Hepatocyte (in vitro differentiated cells): ENCODE measurements around the gene MFSD6. TPM values are rescaled to one million over a fixed set of nuclear protein-coding genes. Genes with fewer than 3 reads are reported as not detected.

Experiments used
- DNase-seq: peaks from one replicate; pipeline ENCODE4 v3.0.0-alpha.2; 2016; ENCODE audit warnings: low spot score
- H2AFZ ChIP-seq: fragments of 200-600 bp; sonication (generic); 2 replicates; pipeline ENCODE4 v1.6.0; 2016; ENCODE audit warnings: antibody characterized with exemption, mild to moderate bottlenecking
- H3K27ac ChIP-seq: fragments of 200-600 bp; sonication (generic); 2 replicates; pipeline ENCODE4 v1.5.1; 2016; ENCODE audit warnings: mild to moderate bottlenecking
- H3K27me3 ChIP-seq: fragments of 200-600 bp; sonication (generic); 2 replicates; pipeline ENCODE4 v1.6.1; 2016
- H3K36me3 ChIP-seq: fragments of 200-600 bp; sonication (generic); replicated peaks from 2 replicates; pipeline ENCODE4 v1.5.1; 2016; ENCODE audit warnings: low read depth; ENCODE audit not compliant: insufficient read depth
- H3K4me1 ChIP-seq: fragments of 200-600 bp; sonication (generic); 2 replicates; pipeline ENCODE4 v1.5.1; 2016; ENCODE audit warnings: mild to moderate bottlenecking, moderate library complexity; ENCODE audit not compliant: insufficient read depth
- H3K4me2 ChIP-seq: fragments of 200-600 bp; sonication (generic); 2 replicates; pipeline ENCODE4 v1.6.0; 2016
- H3K4me3 ChIP-seq: fragments of 200-600 bp; sonication (generic); 2 replicates; pipeline ENCODE4 v1.5.1; 2016; ENCODE audit warnings: mild to moderate bottlenecking
- H3K79me2 ChIP-seq: fragments of 200-600 bp; sonication (generic); 2 replicates; pipeline ENCODE4 v1.6.0; 2017; ENCODE audit warnings: mild to moderate bottlenecking
- H3K9me2 ChIP-seq: fragments of 200-600 bp; sonication (generic); replicated peaks from 2 replicates; pipeline ENCODE4 v1.6.0; 2017; ENCODE audit warnings: mild to moderate bottlenecking; ENCODE audit not compliant: insufficient read depth
- H3K9me3 ChIP-seq: fragments of 200-600 bp; sonication (generic); 2 replicates; pipeline ENCODE4 v1.5.1; 2016; ENCODE audit warnings: low read depth, mild to moderate bottlenecking
- H4K20me1 ChIP-seq: fragments of 200-600 bp; sonication (generic); 2 replicates; pipeline ENCODE4 v1.6.0; 2016; ENCODE audit warnings: mild to moderate bottlenecking; ENCODE audit not compliant: insufficient read depth, poor library complexity, severe bottlenecking
- CTCF ChIP-seq: fragments of 200-600 bp; sonication (generic); IDR thresholded peaks from 2 replicates; pipeline ENCODE4 v1.5.1; 2016; ENCODE audit warnings: antibody characterized with exemption, mild to moderate bottlenecking; ENCODE audit not compliant: poor library complexity
- EZH2 ChIP-seq: fragments of 200-600 bp; sonication (generic); IDR thresholded peaks from 2 replicates; pipeline ENCODE4 v1.6.1; 2016; ENCODE audit warnings: antibody characterized with exemption, mild to moderate bottlenecking, borderline replicate concordance
- EZH2phosphoT487 ChIP-seq: fragments of 200-600 bp; sonication (generic); IDR thresholded peaks from one replicate; pipeline ENCODE4 v1.6.1; 2018; ENCODE audit warnings: antibody characterized with exemption, mild to moderate bottlenecking, low read depth, moderate library complexity; ENCODE audit not compliant: unreplicated experiment, severe bottlenecking
- WGBS: methylation state at CpG from one replicate; pipeline ENCODE4 v1.1.6; 2016; ENCODE audit warnings: low lambda C conversion rate; ENCODE audit errors: missing lambda C conversion rate; 5-methylcytosine and 5-hydroxymethylcytosine counted together
- polyA plus RNA-seq: library from polyadenylated mRNA; unstranded; fragments of >200 nt; fragmentation: Nextera tagmentation; extraction: Ambion mirVana; gene quantifications from 2 replicates; pipeline ENCODE4 v1.2.1, GENCODE V29; 2016
- total RNA-seq: library from RNA; depleted of rRNA; stranded (reverse); fragments of >200 nt; gene quantifications from 2 replicates; pipeline ENCODE4 v1.2.3, GENCODE V29; 2014

Gene MFSD6
- total and polyA plus RNA-seq, 2 experiments from 2014 or later: 9.7 to 15.9 TPM

- Histone ChIP-seq H3K27me3 (no peaks in the 10 kb centered on the region), H3K36me3 (no peaks in the 10 kb centered on the region), H3K4me1 (peaks cover 33% of the 10 kb centered on the region), H2AFZ (no peak overlapping the region), H3K79me2 (no peaks in the 10 kb centered on the region), H3K4me3 (no peak overlapping the region), H3K9me3 (no peaks in the 10 kb centered on the region), H3K27ac (peak overlapping the region; percentile 77), H4K20me1 (no peaks in the 10 kb centered on the region), H3K4me2 (no peak overlapping the region), H3K9me2 (no peaks in the 10 kb centered on the region)
- no peak for DNase-seq
- 87% methylated on average over 5 of the region's 5 CpGs for WGBS
- TF ChIP-seq EZH2phosphoT487 (no peak), EZH2 (no peak), CTCF (no peak)
Measured at GRCh38 chr2:190470256-190470826, 62.2 kb downstream of the MFSD6 start.

GRCh38 chr2:190477661-190478454 is 69.7 kb downstream of the MFSD6 start:
- no peaks in the 10 kb centered on the region for H3K9me2 ChIP-seq
- H3K4me2 ChIP-seq: peak overlapping the region; percentile 52
- no peaks in the 10 kb centered on the region for H3K9me3 ChIP-seq
- H4K20me1 ChIP-seq: no peaks in the 10 kb centered on the region
- H3K4me1 ChIP-seq: peaks cover 20% of the 10 kb centered on the region
- TF ChIP-seq EZH2 (no peak), CTCF (no peak), EZH2phosphoT487 (no peak)
- H3K79me2 ChIP-seq: no peaks in the 10 kb centered on the region
- no peaks in the 10 kb centered on the region for H3K36me3 ChIP-seq
- 63% methylated on average over 4 of the region's 4 CpGs for WGBS
- DNase-seq: peak; percentile 31
- H2AFZ ChIP-seq: no peak overlapping the region
- peak overlapping the region; percentile 69 for H3K27ac ChIP-seq
- no peak overlapping the region for H3K4me3 ChIP-seq
- H3K27me3 ChIP-seq: no peaks in the 10 kb centered on the region

DNA sequence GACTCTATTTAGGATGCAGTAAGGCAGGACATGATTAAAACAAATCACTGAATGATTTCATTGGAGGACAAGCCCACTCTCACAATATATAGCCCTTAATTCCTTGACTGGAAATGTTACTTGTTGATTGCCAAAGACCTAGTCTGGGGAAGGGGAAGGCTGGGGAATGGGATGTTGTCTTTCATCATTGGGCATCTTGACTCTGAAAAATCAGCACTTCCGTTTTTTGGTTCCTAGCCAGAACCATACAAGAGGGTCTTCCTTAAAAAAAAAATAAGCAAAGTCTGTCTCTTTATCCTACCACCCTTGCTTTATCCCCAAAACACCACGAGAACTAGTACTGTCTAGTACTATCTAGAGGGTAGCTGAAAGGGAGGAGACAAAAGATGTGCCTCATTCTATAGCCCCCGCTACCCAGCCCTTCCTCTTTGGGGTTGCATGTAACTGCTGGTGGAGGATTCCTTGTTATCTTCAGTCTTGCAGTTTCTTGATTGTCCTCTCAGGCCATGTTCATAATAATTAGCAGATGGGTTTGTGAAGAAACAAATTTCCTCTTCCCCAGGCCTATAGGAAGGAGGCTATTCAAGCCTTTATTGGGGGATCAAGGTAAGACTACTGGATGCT is 70.5 kb downstream of the MFSD6 start:
- H3K4me3 ChIP-seq: no peak overlapping the region
- TF ChIP-seq CTCF: no peak
- TF ChIP-seq EZH2: no peak
- TF ChIP-seq EZH2phosphoT487: no peak
- no peak for DNase-seq
- no peaks in the 10 kb centered on the region for H3K79me2 ChIP-seq
- no peaks in the 10 kb centered on the region for H4K20me1 ChIP-seq
- H3K27ac ChIP-seq: peak overlapping the region; percentile 69
- H3K9me3 ChIP-seq: no peaks in the 10 kb centered on the region
- peaks cover 20% of the 10 kb centered on the region for H3K4me1 ChIP-seq
- peak overlapping the region; percentile 52 for H3K4me2 ChIP-seq
- no peaks in the 10 kb centered on the region for H3K9me2 ChIP-seq
- WGBS: 95% methylated on average over 3 of the region's 3 CpGs
- H3K36me3 ChIP-seq: no peaks in the 10 kb centered on the region
- H2AFZ ChIP-seq: no peak overlapping the region
- H3K27me3 ChIP-seq: no peaks in the 10 kb centered on the region
